ENCODE measurements around the gene SLC9A1. TPM values are rescaled to one million over a fixed set of nuclear protein-coding genes. Genes with fewer than 3 reads are reported as not detected.

SLC9A1 gene
- total RNA-seq, 1 donor from 2014 or later, result 54.6 TPM

DNA sequence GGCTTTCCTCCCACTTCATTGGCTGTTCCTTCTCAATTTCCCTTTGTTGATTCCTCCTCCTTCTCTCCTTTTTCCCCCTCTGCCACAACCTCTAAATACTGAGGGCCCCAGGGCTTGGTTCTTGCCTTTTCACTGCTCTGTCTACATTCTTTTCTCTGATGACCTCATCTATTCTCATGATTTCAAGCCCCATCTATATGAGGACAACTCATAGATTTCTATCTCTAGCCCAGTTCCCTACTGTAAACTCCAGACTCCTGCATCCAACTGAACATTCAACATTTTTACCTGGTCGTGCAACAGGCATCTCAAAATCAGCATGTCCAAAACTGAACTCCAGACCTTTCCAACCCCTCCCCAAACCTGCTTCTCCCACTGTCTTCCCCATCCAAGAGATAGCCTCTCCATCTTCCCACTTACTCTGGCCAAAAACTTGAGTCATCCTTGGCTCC, 11.5 kb upstream of the SLC9A1 start:
- Mint-ChIP-seq H3K27me3 (ENCODE audit: low read depth) (no peaks in the 10 kb centered on the region), H3K9me3 (ENCODE audit: low read depth) (no peaks in the 10 kb centered on the region), H3K4me1 (ENCODE audit: low read depth) (no peaks in the 10 kb centered on the region), H3K27ac (ENCODE audit: unreplicated experiment) (no peak overlapping the region), H3K4me3 (ENCODE audit: unreplicated experiment) (no peak overlapping the region), H3K36me3 (ENCODE audit: low read depth) (no peaks in the 10 kb centered on the region)
- no peak for DNase-seq (ENCODE audit: low spot score)
- TF ChIP-seq CTCF (IDR thresholded peaks at IDR 0.05), result no peak

GRCh38 chr1:27163093-27163492, 8.2 kb upstream of the SLC9A1 start:
- no peak for TF ChIP-seq CTCF (IDR thresholded peaks at IDR 0.05)
- Mint-ChIP-seq H3K27me3 (ENCODE audit: low read depth) (no peaks in the 10 kb centered on the region), H3K4me1 (ENCODE audit: low read depth) (no peaks in the 10 kb centered on the region), H3K4me3 (ENCODE audit: unreplicated experiment) (no peak overlapping the region), H3K27ac (ENCODE audit: unreplicated experiment) (no peak overlapping the region), H3K36me3 (ENCODE audit: low read depth) (no peaks in the 10 kb centered on the region), H3K9me3 (ENCODE audit: low read depth) (no peaks in the 10 kb centered on the region)
- no peak for DNase-seq (ENCODE audit: low spot score)

- no peaks in the 10 kb centered on the region for H3K36me3 Mint-ChIP-seq (ENCODE audit: low read depth)
- no peaks in the 10 kb centered on the region for H3K27me3 Mint-ChIP-seq (ENCODE audit: low read depth)
- H3K4me3 Mint-ChIP-seq (ENCODE audit: unreplicated experiment), result no peak overlapping the region
- H3K4me1 Mint-ChIP-seq (ENCODE audit: low read depth), result no peaks in the 10 kb centered on the region
- H3K9me3 Mint-ChIP-seq (ENCODE audit: low read depth), result no peaks in the 10 kb centered on the region
- no peak for DNase-seq (ENCODE audit: low spot score)
- no peak for TF ChIP-seq CTCF (IDR thresholded peaks at IDR 0.05)
- H3K27ac Mint-ChIP-seq (ENCODE audit: unreplicated experiment), result no peak overlapping the region
Observed at GRCh38 chr1:27162090-27162489, 7.2 kb upstream of the SLC9A1 start.

- Mint-ChIP-seq H3K27ac (ENCODE audit: unreplicated experiment) (no peak overlapping the region), H3K36me3 (ENCODE audit: low read depth) (no peaks in the 10 kb centered on the region), H3K27me3 (ENCODE audit: low read depth) (no peaks in the 10 kb centered on the region), H3K9me3 (ENCODE audit: low read depth) (no peaks in the 10 kb centered on the region), H3K4me1 (ENCODE audit: low read depth) (no peaks in the 10 kb centered on the region), H3K4me3 (ENCODE audit: unreplicated experiment) (no peak overlapping the region)
- no peak for DNase-seq (ENCODE audit: low spot score)
- no peak for TF ChIP-seq CTCF (IDR thresholded peaks at IDR 0.05)
Observed at GRCh38 chr1:27161594-27161993, 6.7 kb upstream of the SLC9A1 start.

DNA sequence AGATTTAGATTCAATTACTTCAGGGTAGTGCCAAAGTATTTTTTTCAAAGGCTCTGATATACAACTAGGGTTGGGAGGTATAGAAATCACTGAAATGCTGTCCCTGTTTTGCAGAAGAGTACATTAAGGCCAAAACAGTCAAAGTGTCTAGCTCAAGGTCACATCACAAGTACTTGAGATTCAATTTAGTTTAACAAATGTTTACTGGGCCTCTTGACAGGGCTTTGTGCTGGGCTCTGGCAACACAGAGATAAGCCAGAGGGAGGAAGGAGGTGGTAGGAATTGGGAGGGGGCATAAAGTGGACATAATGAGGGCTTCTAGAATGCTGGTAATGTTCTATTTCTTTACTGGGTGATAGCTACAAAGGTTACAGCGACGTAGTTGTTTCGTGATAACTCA, 2.3 kb upstream of the SLC9A1 start:
- Mint-ChIP-seq H3K9me3 (ENCODE audit: low read depth) (no peaks in the 10 kb centered on the region), H3K4me1 (ENCODE audit: low read depth) (peaks cover 32% of the 10 kb centered on the region), H3K36me3 (ENCODE audit: low read depth) (no peaks in the 10 kb centered on the region), H3K27ac (ENCODE audit: unreplicated experiment) (no peak overlapping the region), H3K27me3 (ENCODE audit: low read depth) (no peaks in the 10 kb centered on the region), H3K4me3 (ENCODE audit: unreplicated experiment) (no peak overlapping the region)
- no peak for TF ChIP-seq CTCF (IDR thresholded peaks at IDR 0.05)
- DNase-seq (ENCODE audit: low spot score), result no peak
